ENCODE measurements around the gene CAPZA3. TPM values are rescaled to one million over a fixed set of nuclear protein-coding genes. Genes with fewer than 3 reads are reported as not detected.
"Not testable (repeated sequence)": the region's sequence is repeated elsewhere in the genome, so short reads cannot be mapped to it uniquely, and the experiment has no call there.

The CAPZA3 gene, protein sequence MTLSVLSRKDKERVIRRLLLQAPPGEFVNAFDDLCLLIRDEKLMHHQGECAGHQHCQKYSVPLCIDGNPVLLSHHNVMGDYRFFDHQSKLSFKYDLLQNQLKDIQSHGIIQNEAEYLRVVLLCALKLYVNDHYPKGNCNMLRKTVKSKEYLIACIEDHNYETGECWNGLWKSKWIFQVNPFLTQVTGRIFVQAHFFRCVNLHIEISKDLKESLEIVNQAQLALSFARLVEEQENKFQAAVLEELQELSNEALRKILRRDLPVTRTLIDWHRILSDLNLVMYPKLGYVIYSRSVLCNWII
- total RNA-seq: not detected

DNA sequence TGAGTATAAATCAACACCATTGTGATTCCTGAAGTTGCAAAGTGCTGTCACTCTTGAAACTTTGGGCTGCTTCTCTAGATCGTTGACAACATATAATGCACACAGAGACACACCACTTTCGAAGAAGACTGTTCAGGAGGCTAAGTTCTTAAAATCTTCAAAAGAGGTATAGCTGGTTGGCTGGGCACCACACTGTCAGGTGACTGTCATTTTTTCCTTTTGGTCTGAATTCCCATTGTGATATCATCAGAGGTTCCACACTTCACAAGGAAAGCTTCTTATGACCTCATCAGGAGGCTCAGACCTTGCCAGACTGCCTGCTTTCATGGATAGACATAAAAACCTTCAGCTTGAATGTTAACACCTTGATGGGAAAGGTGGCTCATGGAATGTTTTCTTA, at the start of gene CAPZA3, which contains the start of gene PLCZ1:
CAPZA3 (plus strand) TSS at position 301 of the 400 bp plus-strand sequence. CDS start 150 bp downstream, outside the sequence.
PLCZ1 (minus strand) TSS at position 194 of the 400 bp plus-strand sequence. CDS start 641 bp downstream, outside the sequence.
- no peak within 1 kb of the TSS for H3K4me3 Mint-ChIP-seq
- CTCF ChIA-PET: no interaction called here

DNA sequence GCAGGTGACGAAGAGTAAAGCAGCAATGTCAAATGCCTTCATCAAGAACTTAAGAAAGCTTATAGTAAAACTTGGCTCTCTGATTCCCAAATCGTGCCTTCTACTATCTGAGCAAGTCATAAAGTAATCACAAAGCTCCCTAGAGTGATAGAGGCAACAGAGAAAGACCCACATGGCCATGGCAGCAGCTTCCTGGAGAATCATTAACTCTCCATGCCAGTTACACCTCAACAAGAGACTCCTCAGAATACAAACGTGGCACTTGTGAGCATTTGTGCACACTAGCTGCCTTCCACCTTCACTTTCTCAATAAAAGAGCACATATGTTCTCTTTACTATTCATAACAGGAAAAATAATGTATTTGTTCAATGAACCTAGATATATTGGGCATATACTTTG, 48.1 kb upstream of the CAPZA3 start:
- CTCF ChIA-PET: no interaction called here
- no peak for ATAC-seq

More for the DNA sequence above, at the start of gene CAPZA3, which contains the start of gene PLCZ1:
- Mint-ChIP-seq H3K4me1 (no peaks in the 10 kb centered on the region), H3K9me3 (ENCODE audit: low read depth) (peaks cover 8% of the 10 kb centered on the region), H3K27me3 (no peaks in the 10 kb centered on the region), H3K27ac (no peak within 1 kb of the TSS), H3K36me3 (no peaks in the 10 kb centered on the region)
- no peak for DNase-seq
- no peak for ATAC-seq

GRCh38 chr12:18690653-18691052, 47.3 kb upstream of the CAPZA3 start:
- ATAC-seq (no peak), DNase-seq (no peak)
- no peak overlapping the region for H3K4me3 Mint-ChIP-seq
- no peaks in the 10 kb centered on the region for H3K4me1 Mint-ChIP-seq
- no peaks in the 10 kb centered on the region for H3K27me3 Mint-ChIP-seq
- H3K36me3 Mint-ChIP-seq: no peaks in the 10 kb centered on the region
- H3K9me3 Mint-ChIP-seq (ENCODE audit: low read depth): peaks cover 10% of the 10 kb centered on the region
- no peak overlapping the region for H3K27ac Mint-ChIP-seq
- CTCF ChIA-PET: no interaction called here

More for the DNA sequence above, 48.1 kb upstream of the CAPZA3 start:
- Mint-ChIP-seq H3K27me3 (no peaks in the 10 kb centered on the region), H3K27ac (no peak overlapping the region), H3K4me1 (no peaks in the 10 kb centered on the region), H3K9me3 (ENCODE audit: low read depth) (peaks cover 10% of the 10 kb centered on the region), H3K36me3 (no peaks in the 10 kb centered on the region), H3K4me3 (no peak overlapping the region)
- DNase-seq: no peak

- H3K36me3 Mint-ChIP-seq, H3K4me3 Mint-ChIP-seq, H3K27ac Mint-ChIP-seq, CTCF ChIA-PET, DNase-seq, H3K27me3 Mint-ChIP-seq, H3K4me1 Mint-ChIP-seq, ATAC-seq: not testable (repeated sequence)
- H3K9me3 Mint-ChIP-seq (ENCODE audit: low read depth): peaks cover 10% of the 10 kb centered on the region
Observed at GRCh38 chr12:18693986-18694385, 43.9 kb upstream of the CAPZA3 start.

DNA sequence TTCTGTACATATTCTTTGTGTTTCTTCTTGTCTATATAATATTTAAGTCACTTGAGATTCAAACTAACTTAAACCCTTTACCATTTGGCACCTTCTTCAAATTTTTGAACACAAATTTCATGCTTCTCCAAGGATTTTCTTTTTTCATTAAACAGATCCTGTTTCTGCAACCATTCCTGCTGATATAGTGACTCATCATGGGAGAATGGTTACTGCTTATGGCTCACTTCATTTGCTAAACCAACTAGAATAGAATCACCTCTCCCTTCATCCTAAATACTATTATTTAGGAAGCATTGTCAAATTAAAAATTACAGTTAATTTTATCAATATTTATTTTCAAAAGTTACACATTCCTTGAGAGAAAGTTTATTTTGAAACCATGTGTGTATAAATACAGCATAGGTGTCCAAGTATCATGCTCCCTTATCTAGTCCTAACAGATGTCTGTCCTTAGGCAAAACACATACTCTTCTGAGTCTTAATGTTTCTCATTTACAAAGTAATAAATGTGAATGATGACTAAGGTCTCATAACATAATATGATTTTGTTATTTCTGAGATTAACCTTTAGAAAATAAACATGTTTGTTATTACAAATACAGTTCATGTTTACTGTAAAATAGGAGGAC, 40.8 kb upstream of the CAPZA3 start:
- Mint-ChIP-seq H3K36me3 (no peaks in the 10 kb centered on the region), H3K4me3 (no peak overlapping the region), H3K27ac (no peak overlapping the region), H3K9me3 (ENCODE audit: low read depth) (peaks cover under 1% of the 10 kb centered on the region), H3K4me1 (no peaks in the 10 kb centered on the region), H3K27me3 (no peaks in the 10 kb centered on the region)
- CTCF ChIA-PET: no interaction called here
- ATAC-seq: no peak
- DNase-seq: no peak

DNA sequence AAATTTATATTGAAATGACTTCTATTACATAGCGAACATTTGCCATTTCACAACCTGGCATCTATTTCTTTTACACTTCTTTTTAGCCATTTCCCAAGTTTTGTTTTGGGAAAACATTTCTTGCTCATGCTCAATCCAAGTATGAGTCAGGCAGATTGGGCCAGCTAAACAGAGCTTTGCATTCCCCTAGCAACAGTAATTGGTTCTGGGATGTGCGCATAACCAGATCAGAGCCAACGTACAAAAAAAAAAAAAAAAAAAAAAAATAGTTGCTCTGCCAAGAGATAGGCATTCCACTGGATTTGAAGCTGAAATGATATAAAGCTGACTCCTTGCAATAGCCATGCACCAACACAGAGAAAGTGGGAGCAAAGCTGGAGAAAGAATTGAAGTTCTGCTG, 37.6 kb upstream of the CAPZA3 start:
- no peak overlapping the region for H3K27ac Mint-ChIP-seq
- H3K36me3 Mint-ChIP-seq: no peaks in the 10 kb centered on the region
- no peaks in the 10 kb centered on the region for H3K9me3 Mint-ChIP-seq (ENCODE audit: low read depth)
- ATAC-seq: no peak
- no peaks in the 10 kb centered on the region for H3K27me3 Mint-ChIP-seq
- CTCF ChIA-PET: no interaction called here
- no peak overlapping the region for H3K4me3 Mint-ChIP-seq
- H3K4me1 Mint-ChIP-seq: no peaks in the 10 kb centered on the region
- DNase-seq: no peak

DNA sequence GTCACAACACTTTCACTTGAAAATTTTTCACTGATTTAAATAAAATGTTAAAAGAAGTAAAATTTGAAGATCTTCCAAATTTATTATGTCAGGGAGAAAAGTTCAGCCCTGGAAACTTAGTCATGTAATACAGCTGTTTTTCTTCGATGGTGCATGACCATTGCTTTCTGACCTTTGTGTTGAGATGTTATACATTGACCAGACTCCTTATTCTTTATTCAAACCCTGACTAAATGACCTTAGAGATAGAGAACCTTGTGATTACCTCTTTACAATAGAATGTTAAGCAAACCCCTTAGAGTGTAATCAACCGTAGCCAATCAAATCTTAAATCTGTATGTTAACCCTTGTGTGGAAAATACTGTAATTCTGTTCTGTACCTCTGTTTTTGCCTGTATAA, 34.6 kb upstream of the CAPZA3 start:
- H3K4me1 Mint-ChIP-seq: no peaks in the 10 kb centered on the region
- no peaks in the 10 kb centered on the region for H3K27me3 Mint-ChIP-seq
- DNase-seq (no peak), ATAC-seq (no peak)
- H3K9me3 Mint-ChIP-seq (ENCODE audit: low read depth): no peaks in the 10 kb centered on the region
- CTCF ChIA-PET: no interaction called here
- H3K4me3 Mint-ChIP-seq: no peak overlapping the region
- H3K36me3 Mint-ChIP-seq: no peaks in the 10 kb centered on the region
- no peak overlapping the region for H3K27ac Mint-ChIP-seq

DNA sequence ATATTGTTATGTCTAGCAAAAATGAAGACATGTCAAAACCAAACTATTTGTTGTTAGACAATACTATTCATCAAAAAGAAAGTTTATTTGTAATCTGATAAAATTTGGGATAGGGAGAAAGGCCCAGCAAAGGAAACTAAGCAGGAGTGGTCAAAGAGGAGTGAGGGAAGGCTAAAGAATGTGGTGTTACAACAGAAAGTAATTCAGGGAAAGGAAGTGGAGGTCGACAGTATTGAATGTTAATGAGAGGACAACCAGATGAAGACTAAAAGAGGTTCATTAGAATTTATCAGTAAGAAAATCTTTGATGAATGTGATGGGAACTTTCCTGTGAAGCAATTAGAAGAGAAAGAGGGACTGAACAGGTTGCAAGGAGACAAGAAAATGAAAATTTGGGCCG, 34.0 kb upstream of the CAPZA3 start:
- no peaks in the 10 kb centered on the region for H3K9me3 Mint-ChIP-seq (ENCODE audit: low read depth)
- no peak overlapping the region for H3K27ac Mint-ChIP-seq
- no peak for ATAC-seq
- no peak overlapping the region for H3K4me3 Mint-ChIP-seq
- no peak for DNase-seq
- CTCF ChIA-PET: no interaction called here
- H3K4me1 Mint-ChIP-seq: no peaks in the 10 kb centered on the region
- no peaks in the 10 kb centered on the region for H3K36me3 Mint-ChIP-seq
- H3K27me3 Mint-ChIP-seq: no peaks in the 10 kb centered on the region

- no peak overlapping the region for H3K4me3 Mint-ChIP-seq
- CTCF ChIA-PET: no interaction called here
- H3K9me3 Mint-ChIP-seq (ENCODE audit: low read depth): peaks cover 6% of the 10 kb centered on the region
- no peaks in the 10 kb centered on the region for H3K27me3 Mint-ChIP-seq
- no peak overlapping the region for H3K27ac Mint-ChIP-seq
- no peaks in the 10 kb centered on the region for H3K4me1 Mint-ChIP-seq
- ATAC-seq: no peak
- no peak for DNase-seq
- H3K36me3 Mint-ChIP-seq: no peaks in the 10 kb centered on the region
Observed at GRCh38 chr12:18706798-18707197, 31.1 kb upstream of the CAPZA3 start.

DNA sequence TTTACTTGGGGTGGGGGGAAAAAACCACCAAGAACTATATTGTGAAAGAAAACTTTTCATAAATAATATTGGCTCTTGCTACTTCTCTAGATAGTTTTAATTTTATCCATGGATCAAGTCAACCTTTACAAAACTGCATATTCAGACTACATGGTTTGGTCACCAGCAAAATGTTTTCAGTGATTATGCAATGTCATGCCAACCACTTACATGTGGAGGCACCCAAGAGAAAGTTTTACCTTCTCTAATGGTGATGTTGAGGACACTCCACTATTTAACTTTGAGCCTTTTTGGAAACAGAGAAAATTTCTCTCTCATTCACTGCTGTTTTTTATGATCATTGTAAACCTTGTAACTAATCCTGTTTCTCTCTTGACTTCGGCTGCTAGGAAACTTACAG, 21.7 kb upstream of the CAPZA3 start:
- H3K27me3 Mint-ChIP-seq: no peaks in the 10 kb centered on the region
- CTCF ChIA-PET: no interaction called here
- DNase-seq: no peak
- no peak overlapping the region for H3K4me3 Mint-ChIP-seq
- no peaks in the 10 kb centered on the region for H3K4me1 Mint-ChIP-seq
- ATAC-seq: no peak
- H3K9me3 Mint-ChIP-seq (ENCODE audit: low read depth): peaks cover 9% of the 10 kb centered on the region
- no peak overlapping the region for H3K27ac Mint-ChIP-seq
- H3K36me3 Mint-ChIP-seq: no peaks in the 10 kb centered on the region

DNA sequence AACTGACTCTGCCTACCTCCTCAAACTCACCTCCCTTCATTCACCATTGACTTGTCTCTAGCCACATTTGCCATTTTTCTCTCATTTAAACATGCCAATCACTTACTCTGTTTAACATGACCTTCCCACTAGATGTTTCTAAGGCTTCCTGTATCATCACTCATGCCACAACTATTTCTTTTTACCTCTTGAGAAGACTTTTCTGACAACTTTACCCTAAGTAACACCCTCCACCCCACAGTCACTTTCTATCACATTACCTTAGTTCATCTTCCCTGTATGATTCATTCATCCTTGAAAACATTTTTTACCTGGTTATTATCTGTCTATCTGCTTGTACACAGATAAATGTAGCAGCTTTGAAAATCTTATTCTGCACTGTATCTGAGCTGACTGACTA, 19.5 kb upstream of the CAPZA3 start:
- ATAC-seq: no peak
- H3K4me1 Mint-ChIP-seq: no peaks in the 10 kb centered on the region
- no peak overlapping the region for H3K4me3 Mint-ChIP-seq
- CTCF ChIA-PET: no interaction called here
- no peak for DNase-seq
- H3K27ac Mint-ChIP-seq: no peak overlapping the region
- H3K27me3 Mint-ChIP-seq: no peaks in the 10 kb centered on the region
- no peaks in the 10 kb centered on the region for H3K36me3 Mint-ChIP-seq
- peaks cover 7% of the 10 kb centered on the region for H3K9me3 Mint-ChIP-seq (ENCODE audit: low read depth)

DNA sequence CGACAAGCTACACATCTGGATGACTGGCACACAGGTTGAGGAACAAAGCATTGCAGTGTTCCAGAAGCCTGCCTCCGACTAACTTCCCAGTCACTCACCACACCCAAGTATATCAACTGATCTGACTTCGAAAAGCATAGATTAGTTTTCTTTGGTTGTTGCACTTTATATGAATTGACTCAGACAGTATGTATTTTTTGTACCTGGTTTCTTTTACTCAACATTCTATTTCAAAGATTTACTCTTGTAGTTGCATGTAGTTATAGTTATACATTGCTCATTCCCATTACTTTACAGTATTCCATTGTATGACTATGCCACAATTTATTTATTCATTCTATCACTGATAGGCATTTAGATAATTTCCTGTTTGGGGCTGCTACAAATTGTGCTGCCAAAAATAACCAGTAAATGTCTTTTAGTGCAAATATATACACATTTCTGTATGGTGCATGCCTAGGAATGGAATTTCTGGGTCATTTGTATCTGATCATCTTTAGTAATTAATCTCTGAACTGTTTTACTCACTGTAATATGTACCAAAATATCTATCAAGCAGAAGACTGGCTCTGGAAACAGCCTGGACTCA, 17.9 kb upstream of the CAPZA3 start:
- Mint-ChIP-seq H3K27me3 (no peaks in the 10 kb centered on the region), H3K9me3 (ENCODE audit: low read depth) (peaks cover 6% of the 10 kb centered on the region), H3K27ac (no peak overlapping the region), H3K36me3 (no peaks in the 10 kb centered on the region), H3K4me1 (no peaks in the 10 kb centered on the region), H3K4me3 (no peak overlapping the region)
- DNase-seq (no peak), ATAC-seq (no peak)
- CTCF ChIA-PET: no interaction called here

DNA sequence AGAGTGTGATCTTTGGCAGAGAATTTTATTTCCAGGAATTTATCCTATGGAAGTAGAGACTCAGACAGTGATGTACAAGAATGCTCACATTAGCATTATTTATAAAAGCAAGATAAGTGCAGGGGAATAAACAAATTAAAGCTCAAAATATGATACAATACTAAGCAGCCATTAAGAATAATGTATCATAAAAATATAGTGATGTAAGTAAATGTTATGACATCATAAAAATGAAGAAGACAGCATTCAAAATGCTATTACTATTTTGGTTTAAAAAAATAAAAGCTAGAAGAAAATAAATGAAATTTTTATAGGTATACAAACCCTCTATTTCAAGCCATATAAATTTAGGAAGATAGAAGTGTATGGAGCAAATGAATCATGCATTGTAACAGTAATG, 17.2 kb upstream of the CAPZA3 start:
- no peak overlapping the region for H3K27ac Mint-ChIP-seq
- H3K4me3 Mint-ChIP-seq: no peak overlapping the region
- ATAC-seq (no peak), DNase-seq (no peak)
- CTCF ChIA-PET: no interaction called here
- no peaks in the 10 kb centered on the region for H3K4me1 Mint-ChIP-seq
- H3K27me3 Mint-ChIP-seq: no peaks in the 10 kb centered on the region
- H3K36me3 Mint-ChIP-seq: no peaks in the 10 kb centered on the region
- H3K9me3 Mint-ChIP-seq (ENCODE audit: low read depth): peaks cover 6% of the 10 kb centered on the region

DNA sequence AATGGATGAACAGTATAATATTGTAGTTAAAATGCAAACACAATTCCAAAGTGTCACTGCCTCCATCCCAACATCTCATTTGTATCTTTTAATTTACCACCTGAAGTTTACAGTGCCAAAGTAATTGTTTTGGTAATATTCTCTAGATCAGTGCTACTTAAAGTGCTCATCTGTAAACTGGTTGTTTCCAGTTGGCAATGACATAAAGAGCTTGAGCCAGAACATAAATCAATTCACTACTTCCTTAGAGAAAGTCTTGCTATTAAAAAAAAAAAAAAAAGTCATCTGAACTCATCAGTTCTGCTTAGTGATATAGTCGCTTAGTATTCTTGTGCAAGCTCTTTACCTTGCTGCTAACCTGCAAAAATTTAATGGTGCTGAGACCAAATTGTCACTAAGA, 16.5 kb upstream of the CAPZA3 start:
- Mint-ChIP-seq H3K36me3 (no peaks in the 10 kb centered on the region), H3K9me3 (ENCODE audit: low read depth) (peaks cover 6% of the 10 kb centered on the region), H3K4me3 (no peak overlapping the region), H3K27me3 (no peaks in the 10 kb centered on the region), H3K27ac (no peak overlapping the region), H3K4me1 (no peaks in the 10 kb centered on the region)
- CTCF ChIA-PET: no interaction called here
- DNase-seq (no peak), ATAC-seq (no peak)
